HG02610 (cell line): ENCODE data around the gene ADPRHL1.

ENCODE experiments used
- ATAC-seq: cut with Tn5 transposase; IDR thresholded peaks from one replicate; pipeline ENCODE4 v1.9.1; 2021; ENCODE audit warnings: mild to moderate bottlenecking, moderate library complexity; ENCODE audit not compliant: unreplicated experiment

The ADPRHL1 gene

DNA sequence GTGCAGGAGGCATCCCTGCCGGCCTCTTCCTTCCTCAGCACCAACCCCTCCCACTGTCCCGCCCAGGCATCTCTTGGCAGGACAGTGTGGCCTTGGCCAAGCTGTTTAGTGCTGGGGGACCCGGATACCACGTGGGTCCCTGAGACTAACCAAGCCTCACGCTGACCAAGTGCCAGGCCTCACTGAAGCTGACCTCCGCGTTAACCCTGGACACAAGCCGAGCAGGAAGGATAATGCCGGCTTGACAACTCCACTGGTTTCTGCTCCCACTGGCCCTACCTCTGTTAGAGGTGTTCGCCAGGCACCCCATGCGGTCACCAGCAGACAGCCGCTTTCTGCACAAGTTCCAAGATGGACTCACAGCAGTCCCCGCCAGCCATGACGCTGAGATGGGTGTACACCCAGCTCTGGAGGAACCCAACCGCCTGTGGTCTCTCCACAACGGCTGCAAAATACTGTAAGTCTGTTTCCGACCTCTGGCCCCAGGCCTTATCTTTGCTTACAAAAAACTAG is 101.7 kb downstream of the ADPRHL1 start:
- no peak for ATAC-seq

DNA sequence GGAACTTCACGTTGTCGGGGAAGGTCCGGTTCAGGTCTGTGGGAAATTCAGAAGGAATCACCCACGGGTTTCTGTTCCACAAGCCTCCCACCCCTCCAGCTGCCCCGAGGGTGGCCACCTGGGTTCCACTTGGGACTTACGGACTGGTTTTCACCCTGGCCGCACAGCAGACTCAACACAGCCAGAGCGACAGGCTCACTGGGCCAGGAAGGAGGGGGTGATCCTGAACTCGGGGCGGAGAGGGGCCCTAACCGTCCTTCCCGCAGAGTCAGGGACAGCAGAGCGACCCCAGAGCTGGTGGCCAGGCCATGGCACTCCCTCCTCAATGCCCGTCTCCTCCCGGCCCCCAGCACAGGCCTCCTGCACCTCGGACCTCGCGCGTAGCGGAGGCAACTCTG is 102.4 kb downstream of the ADPRHL1 start:
- no peak for ATAC-seq

DNA sequence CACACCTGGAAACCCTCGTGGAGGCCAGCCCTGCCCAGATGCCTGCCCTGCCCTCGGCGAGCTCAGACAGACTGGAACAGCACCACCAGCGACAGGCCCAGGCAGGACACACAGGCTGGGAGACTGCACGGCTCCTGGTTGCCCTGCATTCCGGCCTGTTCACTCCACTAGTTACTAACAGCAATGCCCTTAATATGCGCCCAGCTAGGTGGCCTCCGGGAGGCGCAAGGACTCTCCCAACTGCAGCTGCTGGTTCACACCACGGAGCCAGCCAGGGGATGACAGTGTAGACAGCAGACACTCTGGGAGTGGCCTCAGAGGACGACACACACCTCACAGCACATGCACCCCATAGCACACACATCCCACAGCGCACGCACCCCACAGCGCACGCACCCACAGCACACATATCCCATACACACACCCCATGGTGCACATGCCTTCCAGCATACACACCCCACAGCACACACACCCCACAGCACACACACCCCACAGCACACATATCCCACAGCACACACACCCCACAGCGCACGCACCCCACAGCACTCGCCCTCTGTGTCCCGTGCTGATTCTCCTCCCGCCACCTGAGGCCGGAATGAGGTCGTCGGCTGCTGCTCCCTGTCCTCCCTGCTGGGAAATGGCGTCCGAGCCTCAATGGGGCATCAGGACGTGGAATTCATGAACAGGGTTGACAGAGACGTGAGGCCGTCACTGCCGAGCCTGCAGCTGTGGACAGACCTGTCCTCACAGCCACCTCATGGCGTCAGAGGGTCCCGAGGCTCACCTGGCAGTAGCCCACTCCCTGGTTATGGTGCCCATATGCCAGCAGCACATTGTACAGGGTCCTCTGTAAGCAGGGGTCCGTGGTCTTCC is 103.0 kb downstream of the ADPRHL1 start:
- ATAC-seq: no peak
